Esophagus muscularis mucosa (tissue), 4 donors: ENCODE results near the gene MISP. TPM values are rescaled to one million over a fixed set of nuclear protein-coding genes. Genes with fewer than 3 reads are reported as not detected.

Experiments
- DNase-seq: peaks from one replicate; pipeline ENCODE4 v3.0.0-alpha.2; 2017; ENCODE audit errors: extremely low spot score
- H3K27ac ChIP-seq, 4 donors: fragments of 200-600 bp; sonication (generic); replicated peaks in 1 of 4; 1 replicate in 3 of 4; 2 replicates in 1 of 4; pipeline ENCODE4 v1.5.1; 2016 to 2019; ENCODE audit warnings: mild to moderate bottlenecking in 1 of 4
- H3K27me3 ChIP-seq, 4 donors: fragments of 200-600 bp; sonication (generic); one replicate each; pipeline versions ENCODE4 v1.5.1 to v1.6.0; 2016 to 2019
- H3K36me3 ChIP-seq, 4 donors: fragments of 200-600 bp; sonication (generic); one replicate each; pipeline ENCODE4 v1.5.1; 2016 to 2019
- H3K4me1 ChIP-seq, 4 donors: fragments of 200-600 bp; sonication (generic); one replicate each; pipeline ENCODE4 v1.5.1; 2016 to 2019
- H3K4me3 ChIP-seq, 4 donors: fragments of 200-600 bp; sonication (generic); 1 replicate in 2 of 4; 2 replicates in 2 of 4; pipeline ENCODE4 v1.5.1; 2016 to 2019; ENCODE audit warnings: mild to moderate bottlenecking in 4 of 4, moderate library complexity in 1 of 4
- H3K9me3 ChIP-seq, 4 donors: fragments of 200-600 bp; sonication (generic); 1 replicate in 3 of 4; 2 replicates in 1 of 4; pipeline ENCODE4 v1.5.1; 2016 to 2019
- CTCF ChIP-seq, 3 experiments: fragments of 200-600 bp in 2 of 3; fragments of 450-650 bp in 1 of 3; sonication (generic) in 2 of 3; IDR thresholded peaks; one replicate each; pipeline ENCODE4 v1.5.1; 2017 to 2019; ENCODE audit warnings: antibody characterized with exemption in 3 of 3, mild to moderate bottlenecking in 2 of 3, moderate library complexity in 1 of 3
- EP300 ChIP-seq: sonication (generic); formaldehyde crosslinking; IDR thresholded peaks from one replicate; pipeline ENCODE4 v1.6.1; 2017; ENCODE audit warnings: antibody characterized with exemption
- POLR2A ChIP-seq: fragments of 450-650 bp; IDR thresholded peaks from one replicate; pipeline ENCODE4 v1.6.1; 2017; ENCODE audit warnings: antibody characterized with exemption, moderate library complexity, mild to moderate bottlenecking, low read depth
- POLR2AphosphoS5 ChIP-seq, 2 donors: sonication (generic); formaldehyde crosslinking; IDR thresholded peaks; one replicate each; pipeline ENCODE4 v1.6.1; 2017; ENCODE audit warnings: antibody characterized with exemption in 2 of 2
- WGBS: methylation state at CpG from one replicate; pipeline ENCODE4 v1.1.5; 2018; 5-methylcytosine and 5-hydroxymethylcytosine counted together
- intact Hi-C: fragments of 100-400 bp; cut with DNase I; formaldehyde crosslinking; loops from one replicate; pipeline ENCODE4 v1.15.1; 2023
- total RNA-seq, 4 donors: library from RNA; depleted of rRNA; stranded (reverse); fragments of >200 nt; gene quantifications; one replicate each; pipeline versions ENCODE4 v1.1.0 to v1.2.1, GENCODE V29; 2016

MISP gene
- total RNA-seq, 4 donors from 2014 or later = 2.0 TPM; not detected in 3

- no peak for TF ChIP-seq POLR2AphosphoS5 (IDR thresholded peaks at IDR 0.05)
- no peak for TF ChIP-seq POLR2A
- no peak for TF ChIP-seq CTCF (IDR thresholded peaks at IDR 0.05)
- no peak for TF ChIP-seq EP300
- DNase-seq = no peak
- no peak overlapping the region for H3K4me3 ChIP-seq
- peaks cover 7 to 30% (median 26%) of the 10 kb centered on the region in 4 donors for H3K36me3 ChIP-seq
- H3K27ac ChIP-seq = no peak overlapping the region
- H3K27me3 ChIP-seq = peaks cover 0 to 38% (median 0%) of the 10 kb centered on the region in 4 donors
- WGBS = 100% methylated on average over 9 of the region's 22 CpGs
- intact Hi-C loops = no loop called here
- peaks cover 0 to 4% (median 3%) of the 10 kb centered on the region in 4 donors for H3K4me1 ChIP-seq
- peaks cover 0 to 25% (median 23%) of the 10 kb centered on the region in 4 donors for H3K9me3 ChIP-seq
Measured at GRCh38 chr19:746956-747355, 4.0 kb upstream of the MISP start.

- intact Hi-C loops = no loop called here
- H3K27ac ChIP-seq = no peak overlapping the region
- peaks cover 0 to 4% (median 4%) of the 10 kb centered on the region in 4 donors for H3K4me1 ChIP-seq
- H3K4me3 ChIP-seq = no peak overlapping the region
- 95% methylated on average over 16 of the region's 28 CpGs for WGBS
- TF ChIP-seq EP300 (no peak), POLR2A (no peak), POLR2AphosphoS5 (IDR thresholded peaks at IDR 0.05) (no peak), CTCF (IDR thresholded peaks at IDR 0.05) (no peak)
- H3K36me3 ChIP-seq = peaks cover 7 to 29% (median 25%) of the 10 kb centered on the region in 4 donors
- H3K27me3 ChIP-seq = peaks cover 0 to 42% (median 0%) of the 10 kb centered on the region in 4 donors
- peaks cover 0 to 25% (median 23%) of the 10 kb centered on the region in 4 donors for H3K9me3 ChIP-seq
- no peak for DNase-seq
Measured at GRCh38 chr19:747432-748273, 3.3 kb upstream of the MISP start.

GRCh38 chr19:748274-748598, 2.7 kb upstream of the MISP start:
- TF ChIP-seq POLR2A (no peak), EP300 (no peak), POLR2AphosphoS5 (IDR thresholded peaks at IDR 0.05) (no peak), CTCF (IDR thresholded peaks at IDR 0.05) (no peak)
- WGBS = 85% methylated on average over 5 of the region's 14 CpGs

GRCh38 chr19:749811-750210, 1.1 kb upstream of the MISP start:
- peaks cover 0 to 7% (median 4%) of the 10 kb centered on the region in 4 donors for H3K4me1 ChIP-seq
- no peak overlapping the region for H3K27ac ChIP-seq
- intact Hi-C loops = no loop called here
- TF ChIP-seq POLR2AphosphoS5 (IDR thresholded peaks at IDR 0.05) = no peak
- TF ChIP-seq EP300 = no peak
- TF ChIP-seq POLR2A = no peak
- no peak for TF ChIP-seq CTCF (IDR thresholded peaks at IDR 0.05)
- H3K27me3 ChIP-seq = peaks cover 0 to 46% (median 0%) of the 10 kb centered on the region in 4 donors
- peaks cover 7 to 22% (median 22%) of the 10 kb centered on the region in 4 donors for H3K36me3 ChIP-seq
- no peak overlapping the region for H3K4me3 ChIP-seq
- WGBS = 70% methylated on average over 14 of the region's 14 CpGs
- no peak for DNase-seq
- peaks cover 0 to 16% (median 13%) of the 10 kb centered on the region in 4 donors for H3K9me3 ChIP-seq

More at GRCh38 chr19:748274-748598, 2.7 kb upstream of the MISP start:
- no peak overlapping the region for H3K27ac ChIP-seq
- H3K4me3 ChIP-seq = no peak overlapping the region
- intact Hi-C loops = no loop called here
- H3K4me1 ChIP-seq = peaks cover 0 to 7% (median 4%) of the 10 kb centered on the region in 4 donors
- no peak for DNase-seq
- H3K9me3 ChIP-seq = peaks cover 0 to 25% (median 23%) of the 10 kb centered on the region in 4 donors
- H3K27me3 ChIP-seq = peaks cover 0 to 42% (median 0%) of the 10 kb centered on the region in 4 donors
- H3K36me3 ChIP-seq = peaks cover 7 to 24% (median 23%) of the 10 kb centered on the region in 4 donors
